Caco-2 (cell line): ENCODE measurements around the gene GAP43. TPM values are rescaled to one million over a fixed set of nuclear protein-coding genes. Genes with fewer than 3 reads are reported as not detected.
"Not testable (repeated sequence)": the region's sequence is repeated elsewhere in the genome, so short reads cannot be mapped to it uniquely, and the experiment has no call there.

Experiments
- BruUV-seq: library from RNA; stranded (reverse); fragments of 400-500 nt; replicated peaks from 2 replicates; lab custom pipeline; 2021; lab: Mats Ljungman, UMichigan
- CTCF ChIA-PET: fragments of 300-600 bp; sonication (Branson Sonifier 250); formaldehyde crosslinking; loops from one replicate; lab custom pipeline; 2022; ENCODE audit warnings: antibody characterized with exemption; lab: Charles Lee
- POLR2A ChIA-PET: fragments of 300-600 bp; sonication (Branson Sonifier 250); formaldehyde crosslinking; loops from one replicate; lab custom pipeline; 2022; ENCODE audit warnings: antibody characterized with exemption; lab: Charles Lee
- DNase-seq, 2 experiments: peaks; one replicate each; pipeline versions ENCODE4 v3.0.0 to v3.0.0-alpha.2; 2020 to 2022
- H3K27me3 ChIP-seq: replicated peaks from 2 replicates; pipeline ENCODE4 v1.6.0; 2011; ENCODE audit warnings: low read length; ENCODE audit not compliant: control insufficient read depth, insufficient read depth
- H3K36me3 ChIP-seq: 2 replicates; pipeline ENCODE4 v1.5.1; 2011; ENCODE audit warnings: low read length; ENCODE audit not compliant: control insufficient read depth, insufficient read depth
- H3K4me1 ChIP-seq: fragments of 250-450 bp; sonication (Bioruptor Pico); 2 replicates; pipeline ENCODE4 v1.5.1; 2020; ENCODE audit warnings: mild to moderate bottlenecking
- H3K4me3 ChIP-seq: 2 replicates; pipeline ENCODE4 v1.5.1; 2011; ENCODE audit warnings: low read depth, mild to moderate bottlenecking, control low read depth, low read length
- H3K9me3 ChIP-seq: fragments of 250-450 bp; sonication (Bioruptor Pico); 2 replicates; pipeline ENCODE4 v1.5.1; 2020; ENCODE audit warnings: mild to moderate bottlenecking, moderate library complexity
- H3K27ac Mint-ChIP-seq: one replicate; pipeline ENCODE4 v1.8.0; 2022; ENCODE audit warnings: mixed read lengths; ENCODE audit not compliant: unreplicated experiment
- H3K27me3 Mint-ChIP-seq: one replicate; pipeline ENCODE4 v1.8.0; 2022; ENCODE audit warnings: mixed read lengths; ENCODE audit not compliant: insufficient read depth, unreplicated experiment
- H3K36me3 Mint-ChIP-seq: one replicate; pipeline ENCODE4 v1.8.0; 2022; ENCODE audit warnings: mild to moderate bottlenecking, mixed read lengths; ENCODE audit not compliant: insufficient read depth, unreplicated experiment
- H3K4me1 Mint-ChIP-seq: one replicate; pipeline ENCODE4 v1.8.0; 2022; ENCODE audit warnings: low read depth, mixed read lengths; ENCODE audit not compliant: unreplicated experiment
- H3K4me3 Mint-ChIP-seq: one replicate; pipeline ENCODE4 v1.8.0; 2022; ENCODE audit warnings: mild to moderate bottlenecking, moderate library complexity, mixed read lengths; ENCODE audit not compliant: unreplicated experiment
- H3K9me3 Mint-ChIP-seq: one replicate; pipeline ENCODE4 v1.8.0; 2022; ENCODE audit warnings: mixed read lengths; ENCODE audit not compliant: unreplicated experiment
- CTCF ChIP-seq, 2 experiments: fragments of 200-600 bp in 1 of 2; IDR thresholded peaks; 1 replicate in 1 of 2; 2 replicates in 1 of 2; pipeline versions ENCODE4 v1.5.1 to v1.8.0; 2011 to 2022; ENCODE audit warnings: antibody characterized with exemption in 1 of 2, control low read depth in 1 of 2, inconsistent platforms in 1 of 2, low read depth in 1 of 2, low read length in 1 of 2, mild to moderate bottlenecking in 1 of 2, moderate library complexity in 1 of 2; ENCODE audit not compliant: insufficient read depth in 1 of 2, severe bottlenecking in 1 of 2, unreplicated experiment in 1 of 2
- intact Hi-C: fragments of 100-400 bp; cut with micrococcal nuclease; formaldehyde crosslinking; loops from one replicate; pipeline ENCODE4 v1.10.0; 2022; ENCODE audit not compliant: unreplicated experiment
- total RNA-seq: library from RNA; stranded (reverse); gene quantifications from 2 replicates; pipeline ENCODE4 v1.2.3, GENCODE V29; 2022

The GAP43 gene
- total RNA-seq, 1 experiment from 2014 or later, result not detected

GRCh38 chr3:115725800-115726199 lies 102.5 kb downstream of the GAP43 start:
- Histone ChIP-seq H3K36me3 (no peaks in the 10 kb centered on the region), H3K9me3 (no peaks in the 10 kb centered on the region), H3K4me3 (no peak overlapping the region), H3K27me3 (no peaks in the 10 kb centered on the region), H3K4me1 (no peaks in the 10 kb centered on the region)
- no peaks in the 10 kb centered on the region for H3K9me3 Mint-ChIP-seq
- intact Hi-C loops, result no loop called here
- no peak overlapping the region for H3K4me3 Mint-ChIP-seq
- H3K4me1 Mint-ChIP-seq, result no peaks in the 10 kb centered on the region
- CTCF ChIA-PET, result no interaction called here
- no peak for TF ChIP-seq CTCF (IDR thresholded peaks at IDR 0.05; ENCODE audit: insufficient read depth in 1 of 2, low read depth in 1 of 2, low read length in 1 of 2, severe bottlenecking in 1 of 2, unreplicated experiment in 1 of 2)
- no peaks in the 10 kb centered on the region for H3K36me3 Mint-ChIP-seq
- peaks cover 4% of the 10 kb centered on the region for H3K27me3 Mint-ChIP-seq
- H3K27ac Mint-ChIP-seq, result no peak overlapping the region
- no TSS peak for BruUV-seq
- no peak for DNase-seq
- POLR2A ChIA-PET, result no interaction called here

GRCh38 chr3:115727135-115727534 lies 103.8 kb downstream of the GAP43 start:
- POLR2A ChIA-PET, result no interaction called here
- H3K9me3 ChIP-seq, result no peaks in the 10 kb centered on the region
- TF ChIP-seq CTCF (IDR thresholded peaks at IDR 0.05; ENCODE audit: insufficient read depth in 1 of 2, low read depth in 1 of 2, low read length in 1 of 2, severe bottlenecking in 1 of 2, unreplicated experiment in 1 of 2), result no peak
- H3K36me3 Mint-ChIP-seq, result no peaks in the 10 kb centered on the region
- CTCF ChIA-PET, result no interaction called here
- no peaks in the 10 kb centered on the region for H3K36me3 ChIP-seq
- H3K4me3 ChIP-seq, result no peak overlapping the region
- no TSS peak for BruUV-seq
- no peak for DNase-seq
- H3K27me3 Mint-ChIP-seq, result no peaks in the 10 kb centered on the region
- intact Hi-C loops, result no loop called here
- H3K9me3 Mint-ChIP-seq, result no peaks in the 10 kb centered on the region
- no peak overlapping the region for H3K27ac Mint-ChIP-seq
- no peaks in the 10 kb centered on the region for H3K4me1 Mint-ChIP-seq
- no peaks in the 10 kb centered on the region for H3K4me1 ChIP-seq
- no peaks in the 10 kb centered on the region for H3K27me3 ChIP-seq
- no peak overlapping the region for H3K4me3 Mint-ChIP-seq

- DNase-seq, result no peak
- ChIA-PET CTCF (interaction anchor here (0.6 kb wide), 1 partner anchor 13 kb away, joined by 3 read pairs; no protein-coding TSS in a partner anchor), POLR2A (no interaction called here)
- no TSS peak for BruUV-seq
- no peak for TF ChIP-seq CTCF (IDR thresholded peaks at IDR 0.05; ENCODE audit: insufficient read depth in 1 of 2, low read depth in 1 of 2, low read length in 1 of 2, severe bottlenecking in 1 of 2, unreplicated experiment in 1 of 2)
- no peaks in the 10 kb centered on the region for H3K36me3 Mint-ChIP-seq
- H3K9me3 Mint-ChIP-seq, result no peaks in the 10 kb centered on the region
- Histone ChIP-seq H3K9me3 (no peaks in the 10 kb centered on the region), H3K4me1 (no peaks in the 10 kb centered on the region), H3K4me3 (no peak overlapping the region), H3K36me3 (no peaks in the 10 kb centered on the region), H3K27me3 (no peaks in the 10 kb centered on the region)
- H3K4me1 Mint-ChIP-seq, result no peaks in the 10 kb centered on the region
- no peak overlapping the region for H3K4me3 Mint-ChIP-seq
- no peak overlapping the region for H3K27ac Mint-ChIP-seq
- intact Hi-C loops, result no loop called here
- no peaks in the 10 kb centered on the region for H3K27me3 Mint-ChIP-seq
Measured at GRCh38 chr3:115728013-115728412, 104.7 kb downstream of the GAP43 start.

GRCh38 chr3:115736341-115736740 lies 113.0 kb downstream of the GAP43 start:
- H3K27ac Mint-ChIP-seq, CTCF ChIA-PET, BruUV-seq, H3K4me3 Mint-ChIP-seq, H3K4me1 ChIP-seq, H3K36me3 Mint-ChIP-seq, H3K36me3 ChIP-seq, intact Hi-C loops, H3K4me3 ChIP-seq, H3K4me1 Mint-ChIP-seq, H3K27me3 ChIP-seq, DNase-seq, H3K27me3 Mint-ChIP-seq, H3K9me3 ChIP-seq, POLR2A ChIA-PET: not testable (repeated sequence)
- peaks cover 36% of the 10 kb centered on the region for H3K9me3 Mint-ChIP-seq
